GM19035 (cell line): Measurements from ENCODE around the gene RAPH1.

Experiments used
- ATAC-seq: cut with Tn5 transposase; IDR thresholded peaks from one replicate; pipeline ENCODE4 v1.9.1; 2021; ENCODE audit not compliant: unreplicated experiment

The RAPH1 gene

GRCh38 chr2:203489531-203489930 is 45.6 kb downstream of the RAPH1 start:
- ATAC-seq, result no peak

- peak; percentile 85 for ATAC-seq
Observed at GRCh38 chr2:203484266-203485112, 50.6 kb downstream of the RAPH1 start.

- ATAC-seq, result no peak
Observed at GRCh38 chr2:203480623-203481022, 54.5 kb downstream of the RAPH1 start.

- ATAC-seq, result no peak
Observed at GRCh38 chr2:203476881-203477280, 58.2 kb downstream of the RAPH1 start.

- no peak for ATAC-seq
Observed at GRCh38 chr2:203471323-203471722, 63.8 kb downstream of the RAPH1 start.

GRCh38 chr2:203470371-203470770 is 64.7 kb downstream of the RAPH1 start:
- ATAC-seq, result no peak

GRCh38 chr2:203469546-203469945 is 65.6 kb downstream of the RAPH1 start:
- no peak for ATAC-seq

- ATAC-seq, result no peak
Observed at GRCh38 chr2:203463266-203463678, 71.8 kb downstream of the RAPH1 start.

- ATAC-seq, result no peak
Observed at GRCh38 chr2:203462308-203462707, 72.8 kb downstream of the RAPH1 start.

- ATAC-seq, result no peak
Observed at GRCh38 chr2:203461746-203462145, 73.4 kb downstream of the RAPH1 start.

- ATAC-seq, result no peak
Observed at GRCh38 chr2:203455209-203455608, 79.9 kb downstream of the RAPH1 start.

- ATAC-seq, result peak; percentile 65
Observed at GRCh38 chr2:203453858-203454451, 81.1 kb downstream of the RAPH1 start.

GRCh38 chr2:203451689-203452088 is 83.4 kb downstream of the RAPH1 start:
- no peak for ATAC-seq

- no peak for ATAC-seq
Observed at GRCh38 chr2:203451011-203451410, 84.1 kb downstream of the RAPH1 start.

- no peak for ATAC-seq
Observed at GRCh38 chr2:203450561-203450960, 84.5 kb downstream of the RAPH1 start.

- ATAC-seq, result no peak
Observed at GRCh38 chr2:203446780-203447179, 88.3 kb downstream of the RAPH1 start.

GRCh38 chr2:203446071-203446481 is 89.0 kb downstream of the RAPH1 start:
- ATAC-seq, result no peak

GRCh38 chr2:203444738-203445137 is 90.4 kb downstream of the RAPH1 start:
- no peak for ATAC-seq

- no peak for ATAC-seq
Observed at GRCh38 chr2:203442463-203442862, 92.6 kb downstream of the RAPH1 start.

GRCh38 chr2:203441463-203441862 is 93.6 kb downstream of the RAPH1 start:
- no peak for ATAC-seq

- no peak for ATAC-seq
Observed at GRCh38 chr2:203440671-203441070, 94.4 kb downstream of the RAPH1 start.

GRCh38 chr2:203438528-203438927 is 96.6 kb downstream of the RAPH1 start:
- no peak for ATAC-seq
